Panc1 (cell line): ENCODE results near the gene CREB3L1. TPM values are rescaled to one million over a fixed set of nuclear protein-coding genes. Genes with fewer than 3 reads are reported as not detected.

Experiments used
- ATAC-seq: fragments of 200-7000 bp; cut with Tn5 transposase; 2 replicates; pipeline ENCODE4 v1.9.1; 2020; ENCODE audit warnings: mild to moderate bottlenecking, moderate library complexity
- BruUV-seq: library from RNA; stranded (reverse); fragments of 400-500 nt; replicated peaks from 2 replicates; lab custom pipeline; 2021; lab: Mats Ljungman, UMichigan
- CTCF ChIA-PET: fragments of 300-600 bp; sonication (Branson Sonifier 250); formaldehyde crosslinking; loops from one replicate; lab custom pipeline; 2022; ENCODE audit warnings: antibody characterized with exemption; lab: Charles Lee
- POLR2A ChIA-PET: fragments of 300-600 bp; sonication (Branson Sonifier 250); formaldehyde crosslinking; loops from one replicate; lab custom pipeline; 2022; ENCODE audit warnings: antibody characterized with exemption; lab: Charles Lee
- DNase-seq: peaks from one replicate; pipeline ENCODE4 v3.0.0-alpha.2; 2010; ENCODE audit warnings: low read depth, low spot score
- H3K27ac ChIP-seq: 2 replicates; pipeline ENCODE4 v1.5.1; 2011; ENCODE audit warnings: mild to moderate bottlenecking, low read length, inconsistent platforms
- H3K27me3 ChIP-seq: fragments of 200-500 bp; sonication (Bioruptor generic); 2 replicates; pipeline ENCODE4 v1.6.0; 2014; ENCODE audit warnings: low read length, inconsistent platforms; ENCODE audit not compliant: control insufficient read depth, insufficient read depth
- H3K36me3 ChIP-seq: fragments of 200-500 bp; sonication (Bioruptor generic); 2 replicates; pipeline ENCODE4 v1.5.1; 2014; ENCODE audit warnings: inconsistent platforms, mild to moderate bottlenecking, low read length, moderate library complexity; ENCODE audit not compliant: control insufficient read depth, insufficient read depth
- H3K4me1 ChIP-seq: 2 replicates; pipeline ENCODE4 v1.5.1; 2011; ENCODE audit warnings: inconsistent platforms, mild to moderate bottlenecking, low read length, moderate library complexity; ENCODE audit not compliant: control insufficient read depth, insufficient read depth
- H3K4me3 ChIP-seq, 2 experiments: 2 replicates each; pipeline ENCODE4 v1.5.1; 2011 to 2012; ENCODE audit warnings: low read depth in 2 of 2, low read length in 2 of 2, mild to moderate bottlenecking in 2 of 2, inconsistent platforms in 1 of 2, moderate library complexity in 1 of 2
- H3K9me3 ChIP-seq: fragments of 200-500 bp; sonication (Bioruptor generic); 2 replicates; pipeline ENCODE4 v1.5.1; 2014; ENCODE audit warnings: low read depth, mild to moderate bottlenecking, inconsistent platforms, low read length, moderate library complexity; ENCODE audit not compliant: control insufficient read depth, insufficient read depth
- CTCF ChIP-seq: fragments of 450-650 bp; IDR thresholded peaks from 2 replicates; pipeline ENCODE4 v1.5.1; 2017; ENCODE audit warnings: mild to moderate bottlenecking
- POLR2AphosphoS5 ChIP-seq: IDR thresholded peaks from 2 replicates; pipeline ENCODE4 v1.6.1; 2012; ENCODE audit warnings: mild to moderate bottlenecking, low read depth, low read length, moderate library complexity
- REST ChIP-seq, 2 experiments: IDR thresholded peaks; 2 replicates each; pipeline ENCODE4 v1.6.1; 2011 to 2012; ENCODE audit warnings: low read depth in 2 of 2, control low read depth in 1 of 2, low read length in 1 of 2, mild to moderate bottlenecking in 1 of 2, moderate library complexity in 1 of 2; ENCODE audit not compliant: insufficient read depth in 1 of 2
- SIN3A ChIP-seq: IDR thresholded peaks from 2 replicates; pipeline ENCODE4 v1.6.1; 2012; ENCODE audit warnings: low read depth, mild to moderate bottlenecking, low read length, moderate library complexity, borderline replicate concordance; ENCODE audit not compliant: insufficient read depth
- TCF7L2 ChIP-seq: IDR thresholded peaks from 2 replicates; pipeline ENCODE4 v1.6.1; 2011; ENCODE audit warnings: mild to moderate bottlenecking, low read depth, low read length, inconsistent platforms
- in situ Hi-C: cut with HindIII; loops from 2 replicates; pipeline ENCODE4 v1.10.0; 2016; ENCODE audit warnings: low sequenced_read_pairs, low pct_unique_long_range_greater_than_20kb
- intact Hi-C: fragments of 100-400 bp; cut with micrococcal nuclease; formaldehyde crosslinking; loops from one replicate; pipeline ENCODE4 v1.10.0; 2022; ENCODE audit not compliant: unreplicated experiment
- total RNA-seq: library from RNA; stranded (reverse); gene quantifications from one replicate; pipeline ENCODE4 v1.2.1, GENCODE V29; 2021; ENCODE audit not compliant: unreplicated experiment

CREB3L1 gene
- total RNA-seq, 1 experiment from 2014 or later = 35.6 TPM

DNA sequence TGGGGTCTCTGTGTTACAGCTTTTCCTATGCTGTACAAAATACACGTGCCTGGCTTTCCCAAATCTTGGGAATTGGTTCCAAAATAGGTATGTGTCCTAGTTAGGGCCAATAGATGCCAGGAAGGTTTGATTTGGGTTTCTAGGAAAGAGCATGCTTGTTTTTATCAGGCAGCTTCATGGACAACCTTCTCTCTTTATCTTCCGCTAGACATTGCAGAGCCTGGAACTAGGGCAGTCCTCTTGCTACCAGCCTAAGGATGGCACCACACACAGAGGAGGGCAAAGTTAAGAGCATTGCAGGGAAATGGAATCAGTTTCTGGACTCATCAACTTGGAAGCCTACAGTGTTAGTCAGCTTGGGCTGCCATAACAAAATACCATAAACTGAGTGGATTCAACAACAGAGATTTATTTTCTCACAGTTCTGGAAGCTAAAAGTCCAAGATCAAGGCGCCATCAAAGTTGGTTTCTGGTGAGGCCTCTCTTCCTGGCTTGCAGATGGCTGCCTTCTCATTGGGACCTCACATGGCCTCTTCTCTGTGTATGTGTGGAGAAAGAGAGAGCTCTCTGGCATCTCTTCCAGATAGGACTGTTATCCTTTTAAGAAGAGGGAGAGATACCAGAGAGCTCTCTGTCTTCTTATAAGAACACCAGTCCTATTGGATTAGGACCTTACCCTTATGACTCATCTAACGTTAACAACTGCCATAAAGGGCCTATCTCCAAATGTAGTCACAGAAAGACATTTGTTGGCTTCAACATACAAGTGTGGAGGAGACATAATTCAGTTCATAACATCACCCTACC is 27.3 kb upstream of the CREB3L1 start:
- H3K4me1 ChIP-seq = no peaks in the 10 kb centered on the region
- ATAC-seq = no peak
- H3K27me3 ChIP-seq = no peaks in the 10 kb centered on the region
- no TSS peak for BruUV-seq
- H3K27ac ChIP-seq = no peak overlapping the region
- intact Hi-C loops = no loop called here
- POLR2A ChIA-PET = interaction anchor here (0.6 to 0.9 kb wide), 2 partner anchors 10 to 234 kb away, joined by 4 read pairs; no protein-coding TSS in a partner anchor
- H3K36me3 ChIP-seq = no peaks in the 10 kb centered on the region
- no peak for DNase-seq
- no peaks in the 10 kb centered on the region for H3K9me3 ChIP-seq
- in situ Hi-C loops = no loop called here
- CTCF ChIA-PET = no interaction called here
- TF ChIP-seq REST (IDR thresholded peaks at IDR 0.05; ENCODE audit: insufficient read depth in 1 of 2, low read depth in 2 of 2, low read length in 1 of 2) = no peak
- TF ChIP-seq CTCF = no peak
- no peak for TF ChIP-seq POLR2AphosphoS5
- no peak for TF ChIP-seq SIN3A
- TF ChIP-seq TCF7L2 = no peak
- H3K4me3 ChIP-seq = no peak overlapping the region

GRCh38 chr11:46250745-46251052 is 26.8 kb upstream of the CREB3L1 start:
- DNase-seq (no peak), ATAC-seq (no peak)
- Histone ChIP-seq H3K4me1 (no peaks in the 10 kb centered on the region), H3K27ac (no peak overlapping the region), H3K9me3 (no peaks in the 10 kb centered on the region), H3K36me3 (no peaks in the 10 kb centered on the region), H3K27me3 (no peaks in the 10 kb centered on the region), H3K4me3 (no peak overlapping the region)
- in situ Hi-C loops = no loop called here
- TF ChIP-seq CTCF (no peak), TCF7L2 (no peak), REST (IDR thresholded peaks at IDR 0.05; ENCODE audit: insufficient read depth in 1 of 2, low read depth in 2 of 2, low read length in 1 of 2) (no peak), SIN3A (no peak), POLR2AphosphoS5 (no peak)
- BruUV-seq = no TSS peak
- CTCF ChIA-PET = no interaction called here
- POLR2A ChIA-PET = interaction anchor here (0.9 kb wide), 1 partner anchor 11 kb away, joined by 4 read pairs; no protein-coding TSS in a partner anchor
- intact Hi-C loops = no loop called here
